Measurements from ENCODE around the gene CNDP1.

- no peak for TF ChIP-seq CTCF (IDR thresholded peaks at IDR 0.05)
- no peak for TF ChIP-seq POLR2A (IDR thresholded peaks at IDR 0.05)
Measured at GRCh38 chr18:74513883-74514205, 20.5 kb upstream of the CNDP1 start.
